ENCODE measurements around the gene EPSTI1.

- TF ChIP-seq SUZ12 (IDR thresholded peaks at IDR 0.05; ENCODE audit: extremely low read depth, insufficient read depth, insufficient read length): no peak
- TF ChIP-seq YY1 (IDR thresholded peaks at IDR 0.05; ENCODE audit: insufficient read depth, insufficient read length): no peak
These were observed 41.9 kb downstream of the EPSTI1 start for GRCh38 chr13:42950181-42950580.

Measured in NT2/D1 (cell line).